Stimulated activated CD4-positive, alpha-beta T cell treated with anti-CD3 and anti-CD28 coated beads, TNF-alpha, amount 100 ng/mL, for 4 hours (primary cell): Measurements from ENCODE around the gene FBXL13.
"Not testable (repeated sequence)": the region's sequence is repeated elsewhere in the genome, so short reads cannot be mapped to it uniquely, and the experiment has no call there.

Experiments
- DNase-seq, 3 experiments: peaks; one replicate each; pipeline ENCODE4 v3.0.0-alpha.2; 2020; ENCODE audit warnings: low read depth in 3 of 3

Gene FBXL13

GRCh38 chr7:103023578-103023977 is 51.0 kb downstream of the FBXL13 start:
- not testable (repeated sequence) for DNase-seq

- DNase-seq: not testable (repeated sequence)
These were observed 53.1 kb downstream of the FBXL13 start for GRCh38 chr7:103021490-103021889.

GRCh38 chr7:103020876-103021275 is 53.7 kb downstream of the FBXL13 start:
- not testable (repeated sequence) for DNase-seq

GRCh38 chr7:103018295-103018694 is 56.3 kb downstream of the FBXL13 start:
- not testable (repeated sequence) for DNase-seq

- no peak for DNase-seq
These were observed 62.9 kb downstream of the FBXL13 start for GRCh38 chr7:103011650-103012049.

GRCh38 chr7:103010211-103010610 is 64.4 kb downstream of the FBXL13 start:
- no peak for DNase-seq

- no peak for DNase-seq
These were observed 65.0 kb downstream of the FBXL13 start for GRCh38 chr7:103009466-103010185.

- DNase-seq: no peak
These were observed 71.6 kb downstream of the FBXL13 start for GRCh38 chr7:103003004-103003403.

GRCh38 chr7:103001210-103001609 is 73.4 kb downstream of the FBXL13 start:
- DNase-seq: no peak

- no peak for DNase-seq
These were observed 77.6 kb downstream of the FBXL13 start for GRCh38 chr7:102996957-102997356.

GRCh38 chr7:102995609-102996008 is 79.0 kb downstream of the FBXL13 start:
- not testable (repeated sequence) for DNase-seq

- no peak for DNase-seq
These were observed 80.0 kb downstream of the FBXL13 start for GRCh38 chr7:102994567-102994966.

- no peak for DNase-seq
These were observed 80.9 kb downstream of the FBXL13 start for GRCh38 chr7:102993718-102994029.

GRCh38 chr7:102992938-102993717 is 81.5 kb downstream of the FBXL13 start:
- DNase-seq: no peak

- no peak for DNase-seq
These were observed 82.1 kb downstream of the FBXL13 start for GRCh38 chr7:102992509-102992937.

- no peak for DNase-seq
These were observed 82.9 kb downstream of the FBXL13 start for GRCh38 chr7:102991540-102992214.

GRCh38 chr7:102991077-102991539 is 83.5 kb downstream of the FBXL13 start:
- no peak for DNase-seq

- no peak for DNase-seq
These were observed 84.0 kb downstream of the FBXL13 start for GRCh38 chr7:102990642-102991041.

- DNase-seq: no peak
These were observed 85.7 kb downstream of the FBXL13 start for GRCh38 chr7:102988631-102989560.

GRCh38 chr7:102988088-102988487 is 86.5 kb downstream of the FBXL13 start:
- no peak for DNase-seq

- DNase-seq: no peak
These were observed 89.3 kb downstream of the FBXL13 start for GRCh38 chr7:102985176-102985783.
